HG02840 (cell line): ENCODE results near the gene DEPDC5.

Experiments
- ATAC-seq: cut with Tn5 transposase; IDR thresholded peaks from one replicate; pipeline ENCODE4 v1.9.1; 2021; ENCODE audit warnings: mild to moderate bottlenecking, moderate library complexity, moderate number of reproducible peaks; ENCODE audit not compliant: unreplicated experiment, low FRiP score

The DEPDC5 gene

DNA sequence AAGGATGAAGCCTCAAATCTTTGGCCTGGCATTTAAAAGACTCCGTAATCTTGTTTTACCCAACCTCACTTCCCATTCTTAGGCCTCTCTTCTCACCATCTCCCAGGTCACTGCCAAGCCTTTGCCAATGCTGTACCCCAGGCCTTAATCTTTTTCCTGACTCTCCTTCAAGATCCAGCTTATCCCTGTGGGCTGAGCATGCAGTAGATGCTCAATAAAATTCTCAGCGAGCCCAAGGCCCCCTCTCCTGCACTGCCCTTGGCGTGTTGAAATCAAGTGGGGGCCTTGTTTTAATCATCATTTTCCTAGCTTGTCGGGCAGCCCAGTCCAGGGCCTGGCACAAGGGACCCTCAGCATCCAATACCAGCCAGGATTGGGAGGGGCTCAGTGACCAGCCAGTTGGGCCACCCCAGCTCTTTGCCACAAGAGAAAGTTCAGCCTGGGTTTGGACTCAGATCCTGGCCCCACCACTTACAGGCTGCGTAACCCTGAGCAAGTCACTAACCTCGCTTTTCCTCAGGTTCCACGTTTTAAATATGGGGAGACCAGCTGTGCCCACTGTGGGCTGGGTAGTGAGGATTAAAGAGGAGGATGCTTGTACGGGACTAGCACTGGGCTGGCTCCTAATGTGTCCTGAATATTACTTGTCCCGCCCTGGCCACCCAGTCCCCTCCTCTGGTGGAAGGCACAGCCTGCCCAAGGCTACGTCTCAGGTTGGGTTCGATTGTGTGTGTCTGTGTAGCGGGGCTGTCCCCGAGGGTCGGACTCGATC lies 189.6 kb downstream of the DEPDC5 start:
- ATAC-seq = no peak

DNA sequence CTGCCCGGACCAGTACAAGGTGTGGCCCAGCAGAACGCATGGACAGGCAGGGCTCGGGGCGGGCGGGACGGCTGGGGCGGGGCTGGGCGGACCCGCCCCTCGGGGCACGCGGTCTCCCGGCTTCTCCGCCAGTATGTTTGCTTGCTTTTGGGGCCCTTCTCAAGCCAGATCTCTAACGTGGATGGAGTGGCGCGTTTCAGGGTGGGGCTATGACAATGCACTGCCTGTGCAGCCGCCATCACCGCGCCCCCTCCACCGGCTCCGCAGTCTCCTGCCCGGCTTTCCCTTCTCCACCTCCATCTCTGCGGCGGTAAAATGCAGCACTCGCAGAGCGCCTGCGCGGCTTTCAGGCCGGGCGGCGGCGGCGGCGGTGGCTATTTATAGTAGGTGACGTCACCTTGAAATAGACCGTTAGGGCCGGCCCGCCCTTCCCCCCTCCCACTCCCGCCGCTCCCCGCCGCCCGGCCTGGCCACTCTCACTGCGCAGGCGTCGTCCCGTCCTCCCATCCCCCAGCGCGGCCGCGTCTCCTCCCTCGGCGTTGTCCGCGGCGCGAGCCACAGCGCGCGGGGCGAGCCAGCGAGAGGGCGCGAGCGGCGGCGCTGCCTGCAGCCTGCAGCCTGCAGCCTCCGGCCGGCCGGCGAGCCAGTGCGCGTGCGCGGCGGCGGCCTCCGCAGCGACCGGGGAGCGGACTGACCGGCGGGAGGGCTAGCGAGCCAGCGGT lies 190.3 kb downstream of the DEPDC5 start, which contains the start of gene YWHAH:
Gene YWHAH (plus strand): TSS at position 558 of the 722 bp plus-strand sequence. CDS start 199 bp downstream, outside the sequence.
- ATAC-seq = peak; percentile 58

DNA sequence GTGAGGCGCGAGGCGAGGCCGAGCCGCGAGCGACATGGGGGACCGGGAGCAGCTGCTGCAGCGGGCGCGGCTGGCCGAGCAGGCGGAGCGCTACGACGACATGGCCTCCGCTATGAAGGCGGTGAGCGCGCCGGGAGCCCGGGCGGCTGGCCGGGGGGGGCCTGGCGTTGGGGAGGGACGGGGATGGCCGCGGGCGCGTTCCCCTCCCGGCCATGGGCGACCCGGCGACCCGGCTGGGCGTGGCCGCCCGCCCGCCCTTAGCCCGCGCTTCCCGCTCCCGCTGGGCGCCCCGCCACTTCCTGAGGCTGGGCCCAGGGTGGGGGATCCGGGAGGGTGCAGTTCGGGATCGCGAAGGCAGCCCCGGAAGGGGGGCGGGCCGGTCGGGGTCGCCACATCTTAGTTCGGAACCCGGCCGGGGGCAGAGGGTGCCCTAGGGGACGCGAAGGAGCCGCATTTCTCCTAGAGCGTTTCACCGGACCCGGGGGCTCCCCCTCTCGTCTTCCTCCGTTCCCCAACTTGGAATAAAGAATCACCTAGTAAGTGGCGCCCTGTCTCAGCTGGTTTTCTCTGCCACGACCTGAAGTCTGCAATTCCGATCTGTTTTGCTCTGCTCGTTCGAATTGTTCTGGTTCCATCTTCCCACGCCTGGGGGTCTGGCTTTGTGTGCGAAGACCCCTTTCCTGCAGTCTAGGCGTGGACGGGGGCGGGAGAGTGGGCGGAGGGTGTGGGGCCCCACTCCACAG lies 191.1 kb downstream of the DEPDC5 start:
- ATAC-seq = peak; percentile 24

DNA sequence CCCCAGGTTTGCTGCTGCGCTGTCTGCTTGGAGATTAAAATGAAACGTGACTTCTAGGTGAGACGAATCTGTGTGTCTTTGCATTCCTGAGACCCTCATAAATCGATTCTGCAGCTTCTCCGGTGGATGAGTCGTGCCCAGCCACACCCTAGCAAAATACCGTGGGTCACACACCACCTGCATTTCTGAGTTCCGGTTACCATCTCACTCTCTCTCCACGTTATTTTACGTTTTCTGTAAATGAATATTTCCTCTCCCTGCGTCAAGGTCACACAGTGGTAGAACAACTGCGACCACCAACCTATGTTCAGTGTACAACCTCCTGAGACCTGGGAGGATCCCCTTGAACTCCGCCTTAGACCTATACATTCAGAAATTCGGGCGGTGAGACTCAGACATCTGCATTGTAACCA lies 191.6 kb downstream of the DEPDC5 start:
- ATAC-seq = no peak

DNA sequence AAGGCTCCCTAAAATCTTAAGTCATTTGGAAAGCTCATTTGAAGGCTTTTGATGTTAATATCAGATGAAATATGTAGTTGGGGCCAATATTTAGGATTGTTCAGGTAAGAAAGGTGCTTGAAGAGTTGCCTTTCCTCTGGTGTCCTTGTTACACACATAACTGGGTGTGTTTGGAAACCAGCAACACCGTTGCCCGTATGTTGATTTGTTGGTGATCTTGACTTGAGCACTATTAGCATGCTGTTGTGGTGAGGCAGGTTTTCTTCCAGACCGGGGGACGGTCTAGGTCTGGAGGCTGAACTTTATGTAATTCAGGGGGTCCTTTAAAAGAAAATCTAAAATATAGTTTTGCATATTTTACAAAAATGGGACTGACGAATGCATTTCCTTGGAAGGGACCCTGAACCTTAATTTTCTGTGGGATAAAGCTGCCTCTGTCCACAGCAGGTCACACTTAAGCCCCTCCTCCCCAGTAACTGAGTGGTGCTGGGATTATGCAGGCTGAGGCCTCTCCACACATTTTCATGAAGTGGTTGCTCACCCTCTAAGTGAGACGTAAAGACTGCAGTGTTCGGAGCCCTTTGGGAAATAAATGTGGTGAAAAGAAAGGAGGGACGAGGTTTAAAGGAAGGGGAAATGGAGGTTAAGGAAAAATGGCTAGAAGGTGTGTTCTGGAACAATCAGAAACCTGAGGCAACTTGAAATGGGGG lies 192.3 kb downstream of the DEPDC5 start:
- ATAC-seq = no peak

DNA sequence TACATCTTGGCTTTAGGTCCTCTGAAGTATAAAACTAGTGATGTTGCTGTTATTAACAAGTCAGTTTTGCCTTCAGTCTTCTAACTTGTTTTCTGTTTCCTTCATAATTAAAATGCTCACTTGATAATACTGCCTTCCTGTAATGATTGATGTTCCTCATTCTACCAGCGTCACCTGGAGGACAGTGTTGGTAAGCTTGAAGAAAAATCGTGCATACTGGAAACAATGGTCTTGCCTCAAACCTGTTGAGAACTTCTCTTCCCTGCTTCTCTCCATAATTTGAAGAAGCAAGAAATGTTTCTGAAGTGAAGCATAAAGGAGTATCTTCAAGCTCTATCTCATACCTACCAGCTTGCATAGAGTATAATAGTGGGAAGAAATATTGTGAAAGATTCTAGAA lies 193.5 kb downstream of the DEPDC5 start:
- ATAC-seq = no peak

DNA sequence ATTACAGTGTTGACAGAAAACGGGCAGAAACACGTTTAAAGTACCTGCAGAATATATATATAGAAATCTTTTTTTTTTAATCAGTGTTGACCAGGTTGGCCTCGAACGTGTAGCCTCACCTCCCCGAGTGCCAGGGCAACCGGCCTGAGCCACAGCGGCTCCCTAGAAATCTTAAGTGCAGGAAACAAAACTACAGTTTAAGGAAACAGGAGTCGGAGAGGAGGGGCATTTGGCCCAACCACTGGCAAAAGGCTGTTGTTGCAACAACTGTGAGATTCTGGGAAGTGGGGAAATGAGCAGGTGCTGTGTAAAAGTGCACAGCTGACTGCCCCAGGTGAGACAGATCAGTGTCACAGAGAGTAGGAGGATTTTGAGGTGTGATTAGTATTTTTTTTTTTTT lies 194.2 kb downstream of the DEPDC5 start:
- no peak for ATAC-seq

DNA sequence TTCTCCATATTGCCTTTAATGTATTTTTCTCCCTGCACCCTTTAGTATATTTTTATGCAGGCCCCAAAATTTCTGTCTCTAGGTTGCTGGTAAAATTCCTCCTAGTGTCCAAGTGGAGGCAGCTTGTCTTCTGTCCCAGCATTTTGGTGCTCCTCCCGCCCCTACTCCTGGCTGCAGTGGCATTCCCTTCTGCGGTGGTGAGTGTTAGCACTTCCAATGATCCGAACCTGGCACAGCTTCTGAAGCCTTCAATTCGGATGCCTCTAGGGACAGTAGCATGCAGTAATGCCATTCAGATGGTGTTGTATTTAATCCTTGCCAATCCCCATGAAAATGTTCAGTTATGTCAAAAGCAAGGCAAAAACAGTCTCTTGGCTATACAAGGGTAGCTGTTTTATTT lies 196.4 kb downstream of the DEPDC5 start:
- no peak for ATAC-seq

DNA sequence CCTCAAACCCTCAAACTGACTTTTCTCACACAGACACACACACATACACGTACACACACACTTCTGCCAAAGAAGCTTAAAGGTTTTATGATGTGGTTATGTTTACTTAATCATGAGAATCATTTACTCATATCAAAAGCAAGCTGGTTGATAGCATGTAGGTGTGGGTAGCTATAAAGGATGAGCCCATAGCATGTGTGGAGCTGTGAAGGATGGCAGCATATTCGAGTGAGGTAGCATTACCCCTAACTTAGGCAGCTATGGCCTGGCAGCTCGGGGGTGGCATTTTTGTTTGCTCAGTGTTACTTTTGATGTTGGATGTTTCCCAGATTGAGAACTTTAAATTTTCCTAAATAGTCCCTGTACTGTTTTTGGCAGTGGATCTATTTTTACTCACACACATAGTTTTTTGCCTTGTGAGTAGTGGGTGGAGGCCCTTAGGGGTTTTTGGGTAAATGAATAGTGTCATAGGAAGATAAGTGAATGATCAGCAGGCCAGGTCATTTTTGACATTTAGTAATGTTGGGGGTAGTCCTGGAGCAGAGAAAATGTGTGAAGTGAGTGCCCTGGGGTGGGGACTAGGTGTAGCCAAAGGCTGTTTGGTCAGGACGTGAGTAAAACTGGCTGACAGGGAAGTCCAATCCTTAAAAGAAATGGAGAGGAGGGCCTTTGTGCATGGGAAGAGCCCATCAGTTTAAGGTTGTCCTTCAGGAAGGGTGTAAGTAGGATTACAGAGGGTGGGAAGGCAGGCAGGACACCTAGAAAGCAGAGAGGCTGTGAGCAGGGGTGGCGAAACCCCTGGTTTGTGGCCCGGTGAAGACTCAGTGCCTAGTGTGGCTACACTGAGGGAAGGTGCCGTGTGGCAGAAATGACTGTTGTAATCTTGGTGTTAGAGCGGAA lies 197.6 kb downstream of the DEPDC5 start:
- ATAC-seq = no peak

DNA sequence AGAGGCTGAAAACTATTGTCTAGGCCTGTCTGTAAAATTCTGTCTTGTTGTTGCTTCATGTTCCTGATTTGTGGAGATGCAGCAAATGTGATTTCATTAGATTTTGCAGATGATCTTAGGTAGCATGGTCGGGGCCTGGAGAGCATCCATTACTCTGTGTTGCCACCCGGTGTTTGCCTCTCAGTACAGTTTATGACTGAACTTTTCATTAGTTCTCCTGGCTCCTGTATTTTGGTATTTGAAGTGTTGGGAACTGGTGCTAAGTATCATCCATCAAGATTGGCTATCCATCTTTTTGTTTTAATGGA lies 198.2 kb downstream of the DEPDC5 start:
- no peak for ATAC-seq

DNA sequence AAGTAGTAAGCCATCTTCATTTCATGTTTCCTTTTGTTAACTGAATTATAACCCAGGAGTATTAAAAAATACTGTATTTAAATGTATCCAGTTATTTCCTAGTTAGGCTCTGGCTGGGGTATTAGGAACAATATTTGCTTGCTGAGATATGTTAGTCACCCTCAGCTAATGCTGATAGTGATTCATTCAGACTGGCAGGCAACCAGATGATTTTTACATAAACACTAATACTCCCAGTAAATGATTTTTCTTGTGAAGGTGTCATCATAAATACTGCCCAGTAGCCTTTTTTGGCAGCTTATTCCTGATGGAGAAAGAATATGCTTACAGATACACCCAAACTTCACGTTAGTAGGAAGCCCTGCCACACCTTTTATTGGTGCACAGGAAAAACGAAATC lies 198.7 kb downstream of the DEPDC5 start:
- ATAC-seq = no peak

DNA sequence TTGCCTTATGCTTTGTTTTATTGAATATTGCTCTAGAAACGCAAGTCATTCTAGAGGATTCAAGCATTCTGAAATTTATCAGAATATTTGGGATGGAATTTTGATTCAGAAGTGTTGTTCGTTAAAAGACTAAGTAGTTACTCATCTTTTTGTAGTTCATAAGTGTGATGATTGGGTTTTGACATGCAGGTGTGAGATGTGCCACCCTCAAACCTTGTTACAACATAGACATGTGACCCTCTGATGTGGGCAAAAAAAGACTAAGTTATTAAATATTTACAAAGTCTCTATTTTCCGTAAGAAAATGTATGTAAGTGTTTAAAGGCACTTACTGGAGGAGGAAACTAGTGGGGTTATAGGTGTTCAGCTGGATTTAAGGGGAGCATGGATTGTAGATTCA lies 199.4 kb downstream of the DEPDC5 start:
- ATAC-seq = no peak

DNA sequence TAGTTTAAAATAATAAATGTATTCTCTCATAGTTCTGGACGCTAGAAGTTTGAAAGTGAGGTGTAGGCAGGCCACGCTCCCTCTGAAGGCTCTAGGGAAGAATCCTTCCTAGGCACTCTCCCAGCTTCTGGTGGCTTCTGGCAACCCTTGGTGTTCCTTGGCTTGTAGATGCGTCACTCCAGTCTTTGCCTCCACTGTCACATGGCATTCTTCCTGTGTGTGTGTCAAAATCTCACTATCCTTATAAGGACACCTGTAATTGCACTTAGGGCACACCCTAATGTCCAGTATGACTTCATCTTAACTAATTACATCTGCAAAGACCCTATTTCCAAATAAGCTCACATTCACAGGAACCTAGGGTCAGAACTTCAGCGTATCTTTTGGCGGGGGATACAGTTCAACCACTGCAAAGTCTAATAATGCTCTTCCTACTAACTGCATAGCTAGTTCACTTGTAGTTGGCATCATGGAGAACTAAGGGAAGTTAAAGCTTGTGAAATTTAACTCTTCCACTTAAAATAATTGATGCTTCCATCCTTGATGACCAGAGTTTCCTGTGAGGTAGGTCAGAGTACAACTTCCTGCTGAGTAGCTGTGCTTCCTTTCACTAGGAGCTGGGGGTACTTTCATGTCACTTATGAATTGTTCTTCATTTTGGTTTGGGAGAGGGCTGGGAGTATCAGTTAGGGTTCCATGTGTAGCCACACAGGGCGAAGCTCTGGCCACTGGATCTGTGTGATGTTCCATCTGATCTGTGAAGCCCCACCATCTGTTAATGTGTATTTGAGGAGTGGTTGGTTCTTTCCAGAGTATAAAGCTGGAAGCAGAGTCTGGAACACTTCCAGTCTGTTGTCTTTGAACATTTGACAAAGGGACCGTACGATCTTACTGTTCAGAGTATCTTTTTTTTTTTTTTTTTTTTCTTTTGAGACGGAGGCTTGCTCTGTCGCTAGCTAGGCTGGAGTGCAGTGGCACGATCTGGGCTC lies 201.0 kb downstream of the DEPDC5 start:
- no peak for ATAC-seq

DNA sequence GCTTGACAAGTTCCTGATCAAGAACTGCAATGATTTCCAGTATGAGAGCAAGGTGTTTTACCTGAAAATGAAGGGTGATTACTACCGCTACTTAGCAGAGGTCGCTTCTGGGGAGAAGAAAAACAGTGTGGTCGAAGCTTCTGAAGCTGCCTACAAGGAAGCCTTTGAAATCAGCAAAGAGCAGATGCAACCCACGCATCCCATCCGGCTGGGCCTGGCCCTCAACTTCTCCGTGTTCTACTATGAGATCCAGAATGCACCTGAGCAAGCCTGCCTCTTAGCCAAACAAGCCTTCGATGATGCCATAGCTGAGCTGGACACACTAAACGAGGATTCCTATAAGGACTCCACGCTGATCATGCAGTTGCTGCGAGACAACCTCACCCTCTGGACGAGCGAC lies 202.5 kb downstream of the DEPDC5 start:
- no peak for ATAC-seq
